Measurements from ENCODE around the gene EIF1AD.

The EIF1AD gene

DNA sequence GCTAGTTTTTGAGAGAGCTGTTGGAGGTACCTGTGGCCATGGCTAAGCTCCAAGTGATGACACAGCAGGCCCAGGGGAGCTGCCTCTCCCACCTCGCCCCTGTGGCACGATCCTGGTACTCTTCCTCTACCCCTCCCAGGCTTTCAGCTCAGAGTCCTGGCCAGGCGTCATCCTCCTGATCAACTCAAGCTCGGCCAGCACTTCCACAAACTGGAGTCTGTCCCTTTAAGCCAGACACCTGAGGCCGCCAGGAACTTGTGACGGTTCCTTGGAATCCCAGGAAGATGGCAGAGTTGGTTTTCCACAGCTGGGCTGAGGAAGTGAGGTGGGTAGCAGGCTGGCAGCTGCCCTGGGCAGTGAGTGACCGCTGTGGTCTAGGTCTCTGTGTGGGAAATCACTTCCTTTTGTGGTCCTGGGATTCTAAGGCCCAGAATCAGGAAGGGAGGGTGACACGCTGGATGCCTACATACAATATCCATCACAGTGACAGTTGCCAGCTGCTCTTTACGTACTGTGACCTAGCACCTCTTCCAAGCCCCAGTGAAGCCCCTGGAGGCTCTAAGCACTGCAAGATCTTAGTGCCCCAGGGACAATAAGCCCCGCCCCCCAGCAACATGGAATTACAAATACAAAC, 6.6 kb upstream of the EIF1AD start:
- TF ChIP-seq, protein P1, sequence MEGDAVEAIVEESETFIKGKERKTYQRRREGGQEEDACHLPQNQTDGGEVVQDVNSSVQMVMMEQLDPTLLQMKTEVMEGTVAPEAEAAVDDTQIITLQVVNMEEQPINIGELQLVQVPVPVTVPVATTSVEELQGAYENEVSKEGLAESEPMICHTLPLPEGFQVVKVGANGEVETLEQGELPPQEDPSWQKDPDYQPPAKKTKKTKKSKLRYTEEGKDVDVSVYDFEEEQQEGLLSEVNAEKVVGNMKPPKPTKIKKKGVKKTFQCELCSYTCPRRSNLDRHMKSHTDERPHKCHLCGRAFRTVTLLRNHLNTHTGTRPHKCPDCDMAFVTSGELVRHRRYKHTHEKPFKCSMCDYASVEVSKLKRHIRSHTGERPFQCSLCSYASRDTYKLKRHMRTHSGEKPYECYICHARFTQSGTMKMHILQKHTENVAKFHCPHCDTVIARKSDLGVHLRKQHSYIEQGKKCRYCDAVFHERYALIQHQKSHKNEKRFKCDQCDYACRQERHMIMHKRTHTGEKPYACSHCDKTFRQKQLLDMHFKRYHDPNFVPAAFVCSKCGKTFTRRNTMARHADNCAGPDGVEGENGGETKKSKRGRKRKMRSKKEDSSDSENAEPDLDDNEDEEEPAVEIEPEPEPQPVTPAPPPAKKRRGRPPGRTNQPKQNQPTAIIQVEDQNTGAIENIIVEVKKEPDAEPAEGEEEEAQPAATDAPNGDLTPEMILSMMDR (IDR thresholded peaks at IDR 0.05; ENCODE audit: low read length, missing control alignments): no peak
- H3K4me3 ChIP-seq (replicated peaks; ENCODE audit: low read depth, low read length): no peak overlapping the region
- DNase-seq (ENCODE audit: low read depth): no peak

DNA sequence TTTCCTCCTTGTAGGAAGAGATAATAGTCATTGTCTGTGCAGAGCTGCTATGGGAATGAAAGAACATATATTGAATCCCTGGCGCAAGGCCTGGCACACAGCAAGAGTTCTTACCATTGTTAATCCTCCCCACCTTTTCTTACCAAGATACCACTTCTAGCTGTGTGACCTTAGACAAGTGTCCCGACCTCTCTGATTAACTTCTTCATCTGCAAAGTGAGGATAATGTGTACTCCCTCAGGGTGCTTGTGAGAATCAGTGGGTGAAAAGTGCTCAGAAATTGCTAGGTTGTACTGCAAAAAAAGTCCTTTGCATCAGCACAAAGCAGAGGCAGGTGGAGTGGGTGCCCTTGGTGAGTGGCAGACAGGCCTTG, 6.1 kb upstream of the EIF1AD start:
- TF ChIP-seq, protein P1 (IDR thresholded peaks at IDR 0.05; ENCODE audit: low read length, missing control alignments): no peak
- H3K4me3 ChIP-seq (replicated peaks; ENCODE audit: low read depth, low read length): no peak overlapping the region
- no peak for DNase-seq (ENCODE audit: low read depth)

DNA sequence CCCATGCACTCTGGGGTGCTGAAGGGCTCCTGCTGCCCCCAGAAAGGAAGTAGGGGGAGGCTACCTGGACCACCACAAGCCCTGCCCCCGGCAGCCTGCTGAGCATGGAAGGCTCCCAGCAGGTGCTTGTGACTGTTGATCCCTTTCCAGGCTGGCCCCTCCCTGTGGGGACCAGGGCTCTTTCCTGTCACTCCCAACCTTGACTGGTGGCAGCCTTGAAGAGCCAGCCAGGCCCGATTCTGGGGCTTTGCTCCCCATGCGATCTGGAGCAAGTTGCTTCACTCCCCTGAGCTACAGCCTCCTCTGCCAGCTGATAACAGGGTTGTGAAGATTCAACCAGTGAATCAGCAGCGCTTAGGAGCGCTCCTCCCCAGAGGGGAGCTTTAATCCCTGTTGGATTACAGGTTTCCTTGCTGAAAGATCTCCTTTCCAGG, 5.3 kb upstream of the EIF1AD start:
- TF ChIP-seq, protein P1 (IDR thresholded peaks at IDR 0.05; ENCODE audit: low read length, missing control alignments): no peak
- no peak overlapping the region for H3K4me3 ChIP-seq (replicated peaks; ENCODE audit: low read depth, low read length)
- DNase-seq (ENCODE audit: low read depth): no peak

DNA sequence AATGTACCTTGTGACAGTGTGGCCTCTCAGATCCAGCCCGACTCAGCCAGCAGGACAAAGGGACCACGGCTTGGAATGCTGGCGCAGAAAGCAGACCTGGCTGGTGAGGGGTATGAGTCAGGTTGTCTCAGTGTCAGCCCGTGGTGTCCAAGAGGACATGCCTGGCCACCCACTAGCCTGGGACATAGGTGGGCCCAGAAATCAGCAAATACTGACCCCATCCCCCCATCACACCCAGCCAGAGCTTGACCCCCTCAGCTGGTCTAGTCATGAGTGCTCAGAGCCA, 4.9 kb upstream of the EIF1AD start:
- H3K4me3 ChIP-seq (replicated peaks; ENCODE audit: low read depth, low read length): no peak overlapping the region
- TF ChIP-seq, protein P1 (IDR thresholded peaks at IDR 0.05; ENCODE audit: low read length, missing control alignments): no peak
- DNase-seq (ENCODE audit: low read depth): no peak

DNA sequence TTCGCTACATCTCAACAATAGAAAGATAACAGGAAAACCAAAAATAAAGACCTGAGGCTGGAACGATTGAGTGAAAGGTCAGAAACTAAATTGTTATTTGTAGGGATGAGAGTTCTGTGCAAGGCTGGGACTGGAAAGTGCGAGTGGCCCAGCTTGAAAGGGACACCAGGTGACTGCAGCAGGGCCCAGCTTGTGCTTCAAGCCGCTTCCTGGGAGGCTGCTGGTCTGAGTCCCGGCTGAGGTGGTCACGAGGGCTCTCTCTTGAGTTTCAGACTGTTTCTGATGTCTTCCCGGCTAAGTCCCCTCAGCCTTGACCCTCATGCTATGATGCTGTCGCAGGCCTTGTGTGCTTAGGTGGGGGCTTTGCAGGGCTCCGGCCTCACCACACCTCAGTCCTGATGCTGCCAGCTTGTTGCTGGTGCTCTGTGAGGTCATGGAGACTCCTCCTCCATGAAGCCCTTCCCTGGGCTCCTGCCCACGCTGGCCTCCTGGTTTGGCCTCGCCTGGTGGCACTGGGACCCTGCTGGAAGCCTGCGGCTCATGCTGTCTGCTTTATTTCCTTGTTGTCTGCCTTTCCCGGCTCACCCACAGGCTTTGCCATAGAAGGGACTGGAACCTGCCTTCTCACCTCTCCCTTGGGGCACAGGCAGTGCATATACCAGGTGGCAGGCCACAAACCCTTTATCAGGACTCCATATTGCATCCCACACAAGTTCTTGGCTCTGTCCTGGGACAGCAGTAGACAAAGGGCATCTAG, 4.4 kb upstream of the EIF1AD start:
- DNase-seq (ENCODE audit: low read depth): no peak
- no peak overlapping the region for H3K4me3 ChIP-seq (replicated peaks; ENCODE audit: low read depth, low read length)
- TF ChIP-seq, protein P1 (IDR thresholded peaks at IDR 0.05; ENCODE audit: low read length, missing control alignments): no peak

DNA sequence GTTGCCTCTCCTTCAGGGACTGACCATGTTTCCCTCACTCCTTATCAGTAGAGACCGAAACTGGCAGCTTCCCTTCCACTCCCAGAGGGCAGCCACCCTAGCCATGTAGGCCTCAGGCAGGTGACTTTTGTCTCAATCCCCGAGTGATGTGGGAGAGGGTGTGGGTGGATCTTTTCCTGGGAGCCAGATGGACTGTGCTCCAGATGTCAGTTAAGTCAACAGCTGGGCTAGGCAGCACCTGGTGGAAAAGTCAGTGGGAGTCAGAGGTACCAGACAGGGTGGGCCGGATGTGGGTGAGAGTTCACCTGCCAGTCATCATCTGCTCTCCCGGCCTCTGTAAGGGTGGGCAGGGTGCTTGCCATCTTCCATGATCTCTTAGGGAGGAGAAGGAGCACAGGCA, 2.2 kb upstream of the EIF1AD start:
- H3K4me3 ChIP-seq (replicated peaks; ENCODE audit: low read depth, low read length): no peak overlapping the region
- TF ChIP-seq, protein P1 (IDR thresholded peaks at IDR 0.05; ENCODE audit: low read length, missing control alignments): no peak
- DNase-seq (ENCODE audit: low read depth): no peak

DNA sequence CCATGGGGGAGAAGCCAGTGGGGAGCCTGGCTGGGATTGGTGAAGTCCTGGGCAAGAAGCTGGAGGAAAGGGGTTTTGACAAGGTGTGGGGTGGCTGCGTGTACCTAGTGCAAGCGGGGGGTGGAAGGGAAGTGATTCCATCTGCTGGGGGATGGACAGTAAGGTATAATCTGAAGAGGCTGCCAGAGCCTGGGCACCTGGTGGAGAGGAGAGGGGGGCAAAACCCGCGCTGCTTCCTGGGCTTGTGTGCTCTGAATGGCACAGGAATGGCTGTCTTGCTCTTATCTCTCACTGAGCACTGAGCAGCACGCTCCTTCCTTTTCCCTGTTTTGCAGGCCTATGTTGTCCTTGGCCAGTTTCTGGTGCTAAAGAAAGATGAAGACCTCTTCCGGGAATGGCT, 1.3 kb upstream of the EIF1AD start:
- peak overlapping the region; percentile 99 for H3K4me3 ChIP-seq (replicated peaks; ENCODE audit: low read depth, low read length)
- TF ChIP-seq, protein P1 (IDR thresholded peaks at IDR 0.05; ENCODE audit: low read length, missing control alignments): no peak
- DNase-seq (ENCODE audit: low read depth): no peak
